ENCODE results near the gene DOCK9. TPM values are rescaled to one million over a fixed set of nuclear protein-coding genes. Genes with fewer than 3 reads are reported as not detected.

The DOCK9 gene
- total RNA-seq, 1 donor from 2014 or later = 46.2 TPM

DNA sequence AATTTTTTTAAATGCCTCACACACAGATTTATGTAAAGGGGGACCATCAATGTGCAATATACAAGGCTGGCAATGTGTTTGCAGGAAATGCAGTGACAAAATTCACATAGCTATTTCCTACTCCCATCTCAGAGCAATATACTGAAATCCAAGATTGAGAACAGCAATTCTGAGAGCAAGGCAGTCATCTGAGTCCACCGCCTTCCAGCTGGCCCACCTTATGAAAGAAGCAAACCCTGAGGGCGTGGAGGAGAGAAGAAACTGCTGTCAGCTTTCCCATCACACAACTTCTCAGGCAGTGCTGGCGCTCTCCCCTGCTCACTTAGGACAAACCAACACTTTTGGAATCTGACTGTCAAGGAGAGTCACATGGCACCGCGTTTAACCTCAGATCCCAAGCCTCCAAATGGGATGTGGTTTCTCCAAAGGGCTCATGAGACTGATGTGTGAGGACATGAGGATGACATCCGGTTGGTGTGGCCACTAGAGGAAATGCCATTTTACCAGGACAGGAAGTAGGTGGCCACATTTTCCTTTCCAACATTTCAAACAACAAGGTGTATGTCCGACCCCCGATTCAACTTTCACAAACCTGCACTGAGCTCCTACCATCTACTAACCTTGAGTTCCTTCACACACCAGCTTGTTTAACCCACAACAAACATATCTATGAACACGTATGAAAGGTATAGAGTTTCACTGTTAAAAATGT, 3.7 kb upstream of the DOCK9 start:
- no peaks in the 10 kb centered on the region for H3K36me3 Mint-ChIP-seq

DNA sequence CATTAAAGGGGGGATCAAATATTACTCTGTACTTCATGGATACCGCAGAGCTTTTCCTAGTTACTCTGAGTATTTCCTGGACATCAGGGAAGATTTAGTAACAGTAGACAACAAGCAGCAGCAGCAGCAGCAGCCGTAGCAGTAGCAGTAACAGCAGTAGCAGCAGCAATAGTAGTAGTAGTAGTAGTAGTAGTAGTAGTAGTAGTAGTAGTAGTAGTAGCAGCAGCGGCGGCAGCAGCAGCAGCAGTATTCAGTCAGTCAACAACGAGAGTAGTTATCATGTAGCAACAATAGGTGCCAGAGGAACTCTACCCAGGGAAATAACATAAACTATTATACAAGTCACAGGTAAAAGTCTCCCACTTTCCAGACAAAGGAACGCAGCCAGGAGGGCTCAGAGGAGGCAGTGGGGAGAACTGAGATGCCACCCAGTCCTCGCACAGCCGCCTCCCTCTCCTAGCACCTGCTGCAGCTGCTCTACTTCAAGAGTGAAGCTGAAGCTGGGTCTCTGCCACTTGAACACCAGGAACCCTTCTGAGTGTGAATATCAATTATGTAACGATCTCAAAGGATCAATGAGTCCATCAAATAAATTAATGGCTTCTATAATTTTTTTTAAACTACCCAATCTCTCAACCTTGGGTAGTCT, 1.3 kb upstream of the DOCK9 start:
- DNase-seq (ENCODE audit: extremely low spot score, unreplicated experiment) = no peak
- Mint-ChIP-seq H3K36me3 (no peaks in the 10 kb centered on the region), H3K4me3 (no peak overlapping the region), H3K9me3 (no peaks in the 10 kb centered on the region), H3K4me1 (ENCODE audit: unreplicated experiment) (peaks cover 39% of the 10 kb centered on the region), H3K27ac (peak overlapping the region; percentile 38), H3K27me3 (no peaks in the 10 kb centered on the region)
- TF ChIP-seq, protein P1, sequence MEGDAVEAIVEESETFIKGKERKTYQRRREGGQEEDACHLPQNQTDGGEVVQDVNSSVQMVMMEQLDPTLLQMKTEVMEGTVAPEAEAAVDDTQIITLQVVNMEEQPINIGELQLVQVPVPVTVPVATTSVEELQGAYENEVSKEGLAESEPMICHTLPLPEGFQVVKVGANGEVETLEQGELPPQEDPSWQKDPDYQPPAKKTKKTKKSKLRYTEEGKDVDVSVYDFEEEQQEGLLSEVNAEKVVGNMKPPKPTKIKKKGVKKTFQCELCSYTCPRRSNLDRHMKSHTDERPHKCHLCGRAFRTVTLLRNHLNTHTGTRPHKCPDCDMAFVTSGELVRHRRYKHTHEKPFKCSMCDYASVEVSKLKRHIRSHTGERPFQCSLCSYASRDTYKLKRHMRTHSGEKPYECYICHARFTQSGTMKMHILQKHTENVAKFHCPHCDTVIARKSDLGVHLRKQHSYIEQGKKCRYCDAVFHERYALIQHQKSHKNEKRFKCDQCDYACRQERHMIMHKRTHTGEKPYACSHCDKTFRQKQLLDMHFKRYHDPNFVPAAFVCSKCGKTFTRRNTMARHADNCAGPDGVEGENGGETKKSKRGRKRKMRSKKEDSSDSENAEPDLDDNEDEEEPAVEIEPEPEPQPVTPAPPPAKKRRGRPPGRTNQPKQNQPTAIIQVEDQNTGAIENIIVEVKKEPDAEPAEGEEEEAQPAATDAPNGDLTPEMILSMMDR (conservative IDR thresholded peaks at IDR 0.05) = no peak

More for the DNA sequence above, 3.7 kb upstream of the DOCK9 start:
- Mint-ChIP-seq H3K4me3 (no peak overlapping the region), H3K27ac (no peak overlapping the region), H3K27me3 (no peaks in the 10 kb centered on the region), H3K9me3 (no peaks in the 10 kb centered on the region), H3K4me1 (ENCODE audit: unreplicated experiment) (peaks cover 34% of the 10 kb centered on the region)
- TF ChIP-seq, protein P1 (conservative IDR thresholded peaks at IDR 0.05) = no peak
- DNase-seq (ENCODE audit: extremely low spot score, unreplicated experiment) = no peak

DNA sequence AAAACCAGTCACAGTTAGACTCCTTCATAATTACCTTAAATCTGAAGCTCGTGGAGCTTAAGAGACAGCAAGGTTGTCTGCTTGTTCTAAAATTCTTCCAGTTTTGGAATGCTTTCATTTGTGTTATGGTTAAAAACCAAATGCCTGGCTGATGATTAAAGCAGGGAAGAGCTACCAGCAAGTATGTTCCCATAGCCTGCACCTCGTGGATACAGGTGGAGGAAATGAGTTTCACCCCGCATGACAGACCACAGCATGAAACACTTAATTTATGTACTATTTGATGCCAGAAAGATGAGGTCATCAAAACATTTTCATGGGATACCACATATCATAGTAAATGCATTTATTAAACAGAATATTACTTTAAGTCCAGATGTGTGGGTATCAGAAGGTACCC, 416 bp upstream of the DOCK9 start:
- Mint-ChIP-seq H3K9me3 (no peaks in the 10 kb centered on the region), H3K4me1 (ENCODE audit: unreplicated experiment) (peaks cover 37% of the 10 kb centered on the region), H3K27ac (peak overlapping the region; percentile 71), H3K27me3 (no peaks in the 10 kb centered on the region), H3K36me3 (no peaks in the 10 kb centered on the region), H3K4me3 (peak overlapping the region; percentile 78)
- TF ChIP-seq, protein P1 (conservative IDR thresholded peaks at IDR 0.05) = no peak
- DNase-seq (ENCODE audit: extremely low spot score, unreplicated experiment) = no peak

DNA sequence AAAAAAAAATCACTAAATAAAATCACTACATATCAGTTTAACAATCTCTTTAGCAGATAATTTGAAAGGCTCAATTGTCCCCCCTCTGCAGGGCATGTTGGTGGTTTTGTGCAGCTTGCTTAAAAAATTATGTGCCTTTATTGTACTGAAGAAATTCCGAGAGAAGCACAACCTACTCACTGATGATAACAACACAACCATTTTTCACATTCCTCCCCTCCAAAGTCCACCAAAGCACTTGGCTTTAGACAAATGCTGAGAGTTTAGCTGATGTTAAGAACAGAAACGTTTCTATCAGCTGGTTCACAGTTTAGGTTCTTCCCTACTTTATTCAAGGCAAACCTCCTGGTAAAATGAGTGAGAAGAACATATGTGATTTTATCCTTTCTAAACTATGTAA, 923 bp downstream of the DOCK9 start:
- no peak for DNase-seq (ENCODE audit: extremely low spot score, unreplicated experiment)
- Mint-ChIP-seq H3K9me3 (no peaks in the 10 kb centered on the region), H3K27ac (peak overlapping the region; percentile 71), H3K27me3 (no peaks in the 10 kb centered on the region), H3K4me3 (peak overlapping the region; percentile 78), H3K4me1 (ENCODE audit: unreplicated experiment) (peaks cover 44% of the 10 kb centered on the region), H3K36me3 (no peaks in the 10 kb centered on the region)
- TF ChIP-seq, protein P1 (conservative IDR thresholded peaks at IDR 0.05) = no peak

DNA sequence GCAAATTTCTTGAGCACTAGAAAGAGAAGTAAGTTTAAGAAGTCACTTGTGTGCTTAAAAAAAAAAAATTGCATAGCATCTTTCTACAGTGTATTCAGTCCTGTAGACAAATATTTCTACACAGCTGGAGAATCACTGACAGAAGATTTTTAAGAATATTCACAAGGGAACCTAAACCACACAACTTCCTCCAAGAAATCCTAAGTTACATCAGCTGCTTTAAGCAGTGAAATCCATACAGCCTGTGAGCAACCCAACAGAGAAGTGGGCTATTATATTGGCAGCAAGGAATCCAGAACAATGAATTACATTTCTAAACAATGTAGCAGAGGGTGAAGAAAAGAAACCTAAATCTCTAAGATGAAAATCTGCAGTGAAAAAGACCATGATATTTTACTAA, 1.5 kb downstream of the DOCK9 start:
- Mint-ChIP-seq H3K36me3 (no peaks in the 10 kb centered on the region), H3K4me3 (peak overlapping the region; percentile 78), H3K9me3 (no peaks in the 10 kb centered on the region), H3K4me1 (ENCODE audit: unreplicated experiment) (peaks cover 44% of the 10 kb centered on the region), H3K27me3 (no peaks in the 10 kb centered on the region), H3K27ac (peak overlapping the region; percentile 71)
- no peak for DNase-seq (ENCODE audit: extremely low spot score, unreplicated experiment)
- TF ChIP-seq, protein P1 (conservative IDR thresholded peaks at IDR 0.05) = no peak

Data from type B pancreatic cell (in vitro differentiated cells).